SIG-M5 (cell line): Measurements from ENCODE around the gene VTI1B.

ENCODE experiments used
- DNase-seq: peaks from one replicate; lab custom pipeline; 2025; lab: John Stamatoyannopoulos, UW

The VTI1B gene

DNA sequence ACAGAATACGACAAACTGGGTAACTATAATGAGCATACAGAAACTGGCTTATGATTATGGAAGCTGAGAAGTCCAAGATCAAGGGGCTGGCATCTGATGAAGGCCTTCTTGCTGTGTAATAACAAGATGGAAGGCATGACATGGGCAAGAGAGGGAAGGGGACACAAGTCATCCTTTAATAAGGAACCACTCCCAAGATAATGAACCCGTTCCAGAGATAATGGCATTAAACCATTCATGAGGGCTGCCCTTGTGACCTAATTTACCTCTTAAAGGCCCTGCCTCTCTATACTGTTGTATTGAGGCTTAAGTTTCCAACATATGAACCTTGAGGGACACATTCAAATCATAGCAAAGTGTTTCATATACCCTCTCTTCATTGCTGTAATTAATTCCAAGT is 4.6 kb upstream of the VTI1B start:
- no peak for DNase-seq

DNA sequence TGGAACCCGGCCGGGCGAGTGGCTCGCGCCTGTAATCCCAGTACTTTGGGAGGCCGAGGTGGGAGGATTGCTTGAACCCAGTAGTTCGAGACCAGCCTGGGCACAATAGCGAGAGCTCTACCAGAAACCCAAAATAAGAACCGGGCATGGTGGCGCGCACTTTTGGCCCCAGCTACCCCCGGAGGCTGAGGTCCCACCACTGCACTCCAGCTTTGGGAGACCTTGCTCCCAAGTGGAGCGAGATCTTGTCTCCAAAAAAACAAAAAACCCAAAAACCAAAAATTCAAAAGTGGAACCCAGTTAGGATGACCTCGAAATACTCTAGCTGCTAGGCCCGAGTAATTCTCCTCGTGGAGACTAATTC is 769 bp upstream of the VTI1B start:
- DNase-seq = no peak

DNA sequence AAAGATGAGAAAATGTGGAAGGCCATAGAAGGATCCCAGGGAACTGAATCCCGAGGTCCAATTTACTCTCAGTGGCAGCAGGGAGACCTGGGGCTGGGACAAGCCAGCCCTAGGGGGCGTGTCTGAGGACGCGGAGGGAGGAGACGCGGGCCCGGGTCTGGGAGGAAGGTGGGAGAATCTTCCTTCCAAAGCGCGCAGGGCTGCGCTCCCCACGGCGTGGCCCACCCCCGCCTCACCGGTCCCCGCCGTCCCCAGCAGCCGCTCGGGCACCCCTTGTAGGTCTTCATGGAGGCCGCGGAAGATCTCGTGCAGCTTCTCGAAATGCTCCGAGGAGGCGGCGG is 323 bp downstream of the VTI1B start:
- no peak for DNase-seq

DNA sequence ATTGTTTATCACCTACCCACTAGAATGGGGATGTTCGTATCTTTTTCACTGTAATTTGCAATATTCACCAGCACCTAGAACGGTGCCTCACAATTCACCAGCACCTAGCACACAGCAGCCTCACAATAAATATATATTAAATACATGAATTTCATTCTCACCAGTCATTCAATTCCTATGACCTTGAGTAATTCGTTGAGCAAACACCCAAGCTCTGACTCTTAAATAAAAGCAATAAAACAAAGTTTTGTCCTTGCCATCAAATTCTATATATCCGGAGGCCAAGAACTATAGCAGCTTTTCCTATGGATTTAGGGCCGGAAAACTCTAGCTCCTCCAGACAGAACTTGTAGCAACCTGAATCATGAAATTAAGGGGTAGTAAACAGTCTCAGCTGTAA is 981 bp downstream of the VTI1B start:
- DNase-seq = no peak

DNA sequence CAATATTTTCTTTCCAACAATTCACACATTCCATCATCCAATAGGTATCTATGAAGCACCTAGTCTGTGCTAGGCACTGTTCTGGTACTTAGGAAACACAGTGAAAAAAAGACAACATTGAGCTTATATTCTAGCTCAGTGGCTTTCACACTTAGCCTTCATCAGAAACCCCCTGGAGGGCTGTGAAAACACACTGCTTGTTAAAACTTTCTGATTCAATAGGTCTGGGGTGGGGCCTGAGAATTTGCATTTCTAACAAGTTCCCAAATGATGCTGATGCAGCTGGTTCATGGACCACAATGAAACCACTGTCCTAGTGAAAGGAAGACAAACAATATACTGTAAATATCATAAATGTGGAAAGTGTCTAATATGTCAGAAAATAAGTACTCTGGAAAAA is 5.9 kb downstream of the VTI1B start:
- no peak for DNase-seq

DNA sequence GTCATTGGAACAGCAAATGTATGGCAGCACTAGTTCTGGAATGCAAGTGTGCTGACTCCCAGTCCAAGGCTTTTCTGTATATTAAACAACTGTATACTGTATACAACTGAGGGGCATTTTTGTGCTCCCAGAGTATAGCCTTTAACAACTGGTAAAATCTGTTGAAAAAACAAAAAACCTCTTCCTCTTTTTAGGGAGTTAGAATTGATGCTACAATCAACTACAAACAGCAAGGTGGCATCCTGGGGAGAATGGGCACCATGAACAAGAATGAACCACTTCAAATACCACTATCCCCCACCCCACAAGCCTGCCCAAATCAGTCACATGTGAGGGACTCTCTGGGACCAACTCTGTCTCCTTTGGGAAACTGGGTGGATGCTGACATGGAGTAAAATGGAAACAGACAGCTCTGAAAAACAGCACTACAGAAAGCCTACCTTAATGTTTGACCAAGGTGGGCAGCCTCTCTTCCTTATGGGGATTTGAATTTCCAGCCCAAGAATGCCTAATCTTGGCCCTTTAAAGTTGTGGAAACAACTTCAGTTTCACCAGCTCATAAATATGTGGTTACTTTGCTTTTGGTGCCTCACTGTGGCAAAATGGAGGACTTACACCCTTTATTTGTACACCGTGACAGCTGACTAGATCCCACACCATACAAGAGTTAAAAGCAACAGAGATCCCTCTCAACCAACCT is 7.5 kb downstream of the VTI1B start:
- DNase-seq = no peak

DNA sequence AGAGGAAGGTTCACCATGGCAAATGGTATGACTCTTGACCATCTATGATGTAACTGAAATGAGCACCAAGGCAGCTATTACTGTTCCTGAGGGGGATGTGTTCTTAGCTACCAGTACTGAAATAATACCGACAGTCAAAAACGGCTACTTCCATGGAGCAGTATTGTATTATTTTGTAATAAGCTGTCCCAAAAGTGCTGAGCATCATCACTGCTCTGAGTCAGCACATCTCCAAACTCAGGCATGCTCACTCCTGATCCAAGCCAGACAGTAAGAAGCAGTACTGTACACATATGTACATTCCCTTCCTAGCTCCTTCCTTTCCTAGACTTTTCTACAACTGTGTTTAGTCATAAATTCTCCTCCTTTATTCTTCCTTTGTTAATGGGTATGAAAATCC is 8.6 kb downstream of the VTI1B start:
- DNase-seq = no peak

DNA sequence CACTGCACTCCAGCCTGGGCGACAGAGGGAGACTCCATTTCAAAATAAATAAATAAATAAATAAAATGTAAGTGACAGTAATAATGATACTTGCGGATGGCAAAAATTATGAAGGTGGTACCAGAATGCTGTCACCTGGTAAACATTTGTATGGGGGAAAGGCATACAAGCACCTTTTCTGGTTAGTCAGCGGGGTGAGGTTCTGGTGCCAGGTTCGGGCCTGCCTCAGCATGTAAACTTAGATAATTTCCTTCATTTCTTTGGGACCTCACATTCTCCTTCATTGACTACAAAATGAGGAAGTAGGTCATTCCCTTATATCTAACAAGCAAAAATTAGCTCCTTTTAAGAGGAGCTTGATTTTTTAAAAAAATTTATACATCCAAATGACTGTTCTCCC is 10.8 kb downstream of the VTI1B start:
- DNase-seq = no peak

DNA sequence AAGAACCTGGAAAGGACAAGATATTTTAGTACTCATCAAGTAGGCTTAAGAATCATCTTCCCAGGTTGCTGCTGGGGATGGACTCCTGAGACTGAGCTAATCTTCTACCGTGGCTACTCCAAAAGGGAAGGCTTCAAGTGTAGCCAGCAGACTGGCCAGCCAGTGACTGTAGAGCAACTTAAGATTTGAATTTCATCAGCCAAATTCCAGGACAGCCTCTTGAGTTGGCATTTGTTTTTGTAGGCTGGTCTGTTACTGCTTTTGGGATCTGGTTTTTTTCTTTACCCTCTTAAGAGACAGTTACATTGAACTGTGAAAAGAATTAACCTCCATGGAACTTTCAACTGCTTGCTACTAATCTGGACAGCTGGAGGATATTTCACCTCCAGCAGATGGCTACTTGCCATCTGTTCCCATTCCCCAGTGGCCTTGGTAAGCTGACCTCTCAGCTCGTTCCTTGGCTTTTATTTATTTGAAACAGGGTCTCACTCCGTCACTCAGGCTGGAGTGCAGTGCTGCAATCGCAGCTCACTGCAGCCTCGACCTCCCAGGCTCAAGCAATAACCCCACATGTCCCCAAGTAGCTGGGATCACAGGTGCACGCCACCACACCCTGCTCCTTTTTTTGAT is 20.7 kb downstream of the VTI1B start:
- DNase-seq = no peak

DNA sequence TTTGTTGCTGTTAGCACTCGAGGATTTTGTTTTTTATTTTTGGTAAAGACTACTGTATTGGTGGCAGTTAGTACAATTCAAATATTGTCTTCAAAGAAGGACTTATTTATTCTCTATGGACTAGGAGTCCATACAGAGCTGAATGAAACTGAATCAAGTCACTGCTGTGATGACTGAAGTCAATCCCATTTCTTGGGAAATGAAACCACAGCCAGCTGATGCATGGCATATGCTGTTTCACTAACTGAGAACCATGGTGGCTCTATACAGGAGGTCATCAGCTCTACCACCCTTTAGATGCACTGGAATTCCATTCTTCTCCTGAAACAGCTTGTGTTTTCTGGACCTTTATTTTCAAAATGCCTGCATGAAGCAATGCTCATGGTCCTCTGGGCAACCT is 22.2 kb downstream of the VTI1B start:
- no peak for DNase-seq

DNA sequence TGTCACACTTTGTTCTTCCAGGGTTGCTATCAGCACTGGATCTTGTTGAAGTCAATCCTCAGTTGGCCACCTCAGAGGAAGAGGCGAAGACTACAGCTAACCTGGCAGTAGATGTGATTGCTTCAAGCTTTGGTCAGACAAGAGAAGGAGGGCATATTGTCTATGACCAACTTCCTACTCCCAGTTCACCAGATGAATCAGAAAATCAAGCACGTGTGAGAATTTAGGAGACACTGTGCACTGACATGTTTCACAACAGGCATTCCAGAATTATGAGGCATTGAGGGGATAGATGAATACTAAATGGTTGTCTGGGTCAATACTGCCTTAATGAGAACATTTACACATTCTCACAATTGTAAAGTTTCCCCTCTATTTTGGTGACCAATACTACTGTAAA is 23.7 kb downstream of the VTI1B start:
- DNase-seq = no peak

DNA sequence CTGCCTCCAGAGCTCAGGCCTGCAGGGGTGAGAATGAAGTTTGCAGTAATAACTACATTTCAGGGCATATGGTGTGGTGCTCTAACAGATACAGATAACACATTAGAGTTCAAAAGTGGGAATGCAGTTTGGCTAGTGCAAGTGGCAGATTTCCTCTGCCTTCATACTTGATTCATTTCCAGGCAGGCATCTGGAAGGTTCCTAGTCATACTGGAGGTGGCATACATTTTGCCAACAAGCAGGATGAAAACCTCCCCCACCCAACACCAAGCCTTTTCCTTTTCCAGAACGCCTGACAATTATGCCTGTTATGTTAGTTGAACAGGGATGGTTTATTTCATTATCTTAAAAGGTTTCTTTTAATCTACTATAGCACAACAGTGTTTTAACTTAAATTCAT is 24.3 kb downstream of the VTI1B start:
- DNase-seq = no peak

DNA sequence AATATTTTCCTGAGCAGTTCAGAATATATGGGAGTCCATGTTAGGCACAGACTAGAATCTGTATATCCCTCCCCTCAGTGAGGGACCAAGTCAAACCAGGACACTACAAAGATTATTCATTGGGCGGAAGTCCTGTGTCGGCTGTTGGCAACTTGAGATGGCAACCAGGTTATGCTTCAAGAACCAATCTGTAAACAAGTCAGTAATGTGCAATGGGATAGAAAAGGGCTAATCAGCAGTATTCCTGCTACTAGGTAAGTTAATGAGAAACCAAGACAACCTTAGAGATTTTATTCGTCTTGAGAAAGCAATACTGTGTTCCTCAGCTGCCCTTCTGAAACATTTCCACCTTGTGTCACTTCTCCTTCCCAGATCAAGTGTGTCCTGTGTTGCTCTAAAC is 28.3 kb downstream of the VTI1B start:
- DNase-seq = no peak

DNA sequence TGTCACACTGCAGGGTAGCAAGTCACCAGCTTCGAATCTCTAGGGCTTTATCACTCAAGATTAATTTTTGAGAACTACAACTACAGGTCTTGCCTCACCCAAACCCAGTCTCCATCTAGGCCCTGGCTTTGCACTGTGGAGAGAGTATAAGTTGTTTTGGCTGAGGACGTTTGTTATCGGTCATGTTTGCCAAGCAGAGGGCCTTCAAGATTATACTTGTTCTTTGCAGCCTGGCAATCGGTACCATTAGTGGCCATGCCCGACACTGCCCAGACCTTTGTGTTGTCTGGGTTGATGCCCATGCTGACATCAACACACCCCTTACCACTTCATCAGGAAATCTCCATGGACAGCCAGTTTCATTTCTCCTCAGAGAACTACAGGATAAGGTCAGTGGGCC is 29.0 kb downstream of the VTI1B start:
- no peak for DNase-seq

DNA sequence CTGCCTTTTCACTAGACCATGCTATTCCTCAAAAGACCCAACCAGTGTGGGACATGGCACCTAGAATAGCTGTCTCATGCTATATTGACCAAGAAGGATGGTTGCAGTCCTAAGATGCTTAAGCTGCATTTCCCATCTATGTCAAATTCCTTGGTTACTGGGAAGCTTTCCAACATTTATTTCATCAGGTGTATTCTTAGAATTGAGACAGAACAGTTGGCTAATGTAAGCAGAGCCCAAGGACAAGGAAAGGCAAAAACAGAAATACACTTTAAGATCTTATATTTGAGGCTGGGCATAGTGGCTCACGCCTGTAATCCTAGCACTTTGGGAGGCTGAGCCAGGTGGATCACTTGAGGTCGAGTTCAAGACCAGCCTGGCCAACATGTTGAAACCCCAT is 30.0 kb downstream of the VTI1B start:
- no peak for DNase-seq

DNA sequence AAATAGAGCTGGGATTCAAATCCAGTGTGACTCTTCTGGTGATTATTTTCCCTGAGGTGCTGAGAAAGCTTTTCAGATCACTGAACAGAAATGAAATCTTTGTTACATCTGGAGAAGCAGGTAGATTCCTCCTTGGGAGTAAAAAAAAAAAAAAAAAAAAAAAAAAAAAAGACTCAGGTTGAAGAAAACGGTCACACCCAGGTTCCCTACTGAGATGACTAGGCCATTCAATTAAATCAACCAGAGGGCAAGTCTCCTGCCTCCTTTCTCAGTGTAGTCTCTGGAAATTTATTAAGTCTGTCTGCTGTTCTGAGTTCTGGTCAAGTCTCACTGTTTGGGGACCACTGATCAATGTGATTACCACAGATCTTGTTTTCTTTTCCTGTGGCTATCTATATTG is 30.7 kb downstream of the VTI1B start:
- no peak for DNase-seq

DNA sequence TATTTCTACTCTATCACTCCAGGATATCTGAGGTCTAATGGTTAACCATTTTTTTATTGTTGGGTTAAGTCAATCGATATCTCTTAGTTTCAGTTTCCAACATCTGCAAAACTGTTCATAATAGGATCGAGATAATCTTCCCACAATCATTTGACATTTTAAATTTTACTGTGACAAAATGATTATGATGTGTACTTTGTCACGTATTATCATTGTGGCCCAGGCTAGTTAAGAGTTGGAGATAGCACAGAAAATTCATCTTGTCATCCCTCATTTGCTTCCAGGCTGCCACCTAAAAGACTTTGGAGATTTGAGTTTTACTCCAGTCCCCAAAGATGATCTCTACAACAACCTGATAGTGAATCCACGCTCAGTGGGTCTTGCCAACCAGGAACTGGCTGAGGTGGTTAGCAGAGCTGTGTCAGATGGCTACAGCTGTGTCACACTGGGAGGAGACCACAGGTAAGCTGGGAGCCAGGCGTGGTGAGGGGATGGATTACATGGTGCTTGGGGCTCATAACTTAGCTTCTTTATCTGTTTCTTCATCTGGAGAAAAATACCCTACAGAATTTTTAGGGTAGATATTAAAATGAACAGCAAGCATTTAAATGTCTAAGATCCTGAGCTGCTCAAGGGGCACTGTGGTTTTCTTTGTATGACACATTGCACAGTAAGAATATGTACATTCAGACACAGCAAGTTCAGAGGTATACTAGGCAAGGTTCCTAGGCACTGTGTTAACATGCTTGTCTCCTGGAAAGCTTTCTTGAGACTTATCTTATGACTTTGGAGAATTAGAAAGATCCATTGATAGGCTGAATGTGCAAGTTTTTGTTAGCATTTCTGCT is 32.3 kb downstream of the VTI1B start:
- DNase-seq = no peak

DNA sequence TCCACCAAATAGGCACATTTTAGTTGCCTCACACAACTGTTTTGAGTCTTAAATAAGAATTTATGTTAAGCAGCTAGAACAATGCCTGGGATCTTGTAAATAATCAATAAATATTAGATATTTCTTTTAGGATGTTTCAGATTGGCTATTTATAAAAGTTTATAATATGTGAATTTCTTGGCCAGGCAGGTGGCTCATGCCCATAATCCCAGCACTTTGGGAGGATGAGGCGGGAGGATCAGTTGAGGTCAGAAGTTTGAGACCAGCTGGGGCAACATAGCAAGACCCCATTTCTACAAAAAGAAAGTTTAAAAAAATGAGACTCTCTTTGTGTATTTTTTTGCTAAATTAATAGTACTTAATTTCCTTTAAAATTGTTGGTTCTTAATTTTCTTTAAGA is 33.0 kb downstream of the VTI1B start:
- DNase-seq = no peak

DNA sequence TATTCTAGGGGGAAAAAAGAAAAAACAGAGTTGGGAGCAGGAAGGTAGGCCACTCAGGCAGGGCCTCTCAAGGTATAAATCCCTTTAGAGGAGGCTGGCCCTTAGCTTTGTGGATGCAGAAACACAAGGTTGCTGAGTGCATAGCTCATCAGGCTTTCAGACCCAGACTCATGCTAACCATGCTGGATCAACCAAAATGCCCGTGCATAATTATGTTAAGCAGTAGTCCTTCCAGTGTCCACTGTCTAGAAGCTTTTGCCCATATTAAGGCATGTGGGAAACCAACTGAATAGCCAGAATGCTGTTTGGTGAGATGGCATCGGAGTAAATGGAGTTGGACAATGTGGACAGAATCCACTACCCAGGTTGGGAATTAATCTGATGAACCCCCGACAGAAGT is 35.8 kb downstream of the VTI1B start:
- no peak for DNase-seq

DNA sequence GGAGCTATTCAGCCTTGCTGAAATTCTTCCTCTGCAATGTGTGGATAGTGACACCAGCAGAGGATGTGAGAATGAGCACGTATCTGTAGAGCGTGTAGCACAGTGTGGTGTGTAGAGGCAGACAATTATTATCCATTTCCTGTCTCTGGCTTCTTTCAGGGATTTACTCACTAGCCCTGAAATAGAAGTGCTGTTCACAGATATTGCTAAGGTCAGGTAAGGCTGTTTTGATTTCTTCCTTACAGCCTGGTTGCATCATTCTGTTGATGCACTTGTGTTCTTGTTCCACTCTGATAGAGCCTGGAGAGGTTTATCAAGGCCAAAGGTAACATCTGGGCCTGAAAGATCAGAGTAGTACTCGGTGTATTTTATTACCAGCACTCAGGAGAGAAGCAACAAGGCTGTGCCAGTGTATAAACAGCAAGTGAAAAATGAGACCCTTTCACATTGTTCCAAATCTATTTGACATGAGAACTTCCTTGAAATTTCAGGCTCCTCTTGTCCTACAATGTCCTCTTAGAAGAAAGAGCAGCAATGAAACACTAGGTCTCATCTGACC is 38.0 kb downstream of the VTI1B start:
- DNase-seq = no peak

DNA sequence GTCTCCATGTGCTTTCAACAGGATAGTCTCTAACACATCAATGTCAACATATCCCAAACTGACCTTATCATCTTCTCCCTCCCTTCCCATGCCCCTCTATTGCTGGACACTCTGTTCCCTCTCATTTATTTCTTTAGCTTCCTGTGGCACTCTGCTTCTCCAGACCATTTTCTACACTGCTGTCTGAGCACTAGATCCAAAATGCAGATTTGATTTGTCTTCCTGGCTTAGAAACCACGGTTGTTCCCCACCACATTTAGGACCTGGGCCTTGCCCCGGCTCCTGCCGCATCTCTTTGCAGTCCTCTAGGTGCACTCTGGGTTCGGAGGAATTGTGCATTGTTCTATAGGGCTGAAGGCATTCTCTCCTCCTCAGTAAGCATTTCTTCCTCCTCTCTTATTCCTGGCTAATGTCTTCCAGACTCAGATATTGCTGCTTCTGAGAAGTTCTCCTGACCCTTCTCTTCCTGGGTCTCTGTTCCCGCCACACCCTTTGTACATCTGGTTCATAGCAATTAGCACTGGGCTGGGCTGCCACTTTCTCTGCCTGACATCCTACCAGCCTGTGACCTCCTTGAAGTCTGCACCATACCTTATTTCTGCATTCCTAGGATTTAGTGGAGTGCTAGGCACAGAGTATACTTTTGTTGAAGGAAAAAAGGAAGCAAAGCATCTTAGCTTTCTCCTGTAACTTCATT is 40.8 kb downstream of the VTI1B start:
- no peak for DNase-seq

DNA sequence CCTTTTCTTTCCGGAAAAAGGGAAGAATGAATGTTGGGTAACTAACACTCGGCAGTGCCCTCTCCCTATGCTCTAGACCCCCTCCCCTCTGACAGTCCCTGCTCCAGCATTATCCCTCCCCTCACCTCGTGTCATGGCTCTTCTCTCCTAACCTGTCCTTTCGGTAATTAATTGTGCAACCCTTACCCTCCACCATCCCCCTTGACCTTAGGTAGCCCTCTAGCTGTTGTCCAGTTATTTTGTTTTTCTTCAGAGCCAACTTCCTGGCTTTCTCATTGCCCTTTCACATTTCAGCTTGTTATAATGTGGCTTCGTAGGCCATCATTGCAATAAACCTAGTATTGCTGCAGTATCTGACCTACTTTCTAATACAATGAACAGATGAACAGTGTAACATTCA is 43.5 kb downstream of the VTI1B start:
- no peak for DNase-seq

DNA sequence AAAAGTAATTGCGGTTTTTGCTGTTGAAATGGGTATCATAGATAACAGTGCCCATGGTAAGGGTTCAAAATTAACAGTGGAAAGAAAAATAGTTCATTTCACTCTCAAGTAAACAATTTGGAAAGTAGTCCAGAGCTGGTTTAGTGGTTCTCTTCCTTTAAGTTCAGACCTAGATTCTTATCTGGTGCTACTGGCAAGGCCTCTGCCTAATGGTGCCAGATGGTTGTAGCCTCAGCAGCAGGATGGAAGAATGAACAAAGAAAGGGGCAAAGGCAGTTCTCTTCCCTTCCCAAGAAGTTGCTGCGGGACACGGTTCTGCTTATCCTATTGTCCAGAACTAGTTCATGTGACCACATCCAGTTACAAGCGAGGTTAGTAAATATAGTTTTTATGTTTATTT is 44.2 kb downstream of the VTI1B start:
- DNase-seq = no peak
